Liver (tissue), 9 donors: Measurements from ENCODE around the gene NSD1. TPM values are rescaled to one million over a fixed set of nuclear protein-coding genes. Genes with fewer than 3 reads are reported as not detected.

Source experiments
- DNase-seq: peaks from one replicate; pipeline ENCODE4 v3.0.0-alpha.2; 2017; ENCODE audit warnings: low spot score
- H3K27ac ChIP-seq, 2 donors: one replicate each; pipeline ENCODE4 v1.7.0; 2013; ENCODE audit warnings: inconsistent platforms in 2 of 2, low read length in 2 of 2, control low read depth in 1 of 2, low read depth in 1 of 2, mild to moderate bottlenecking in 1 of 2
- H3K27me3 ChIP-seq, 4 donors: one replicate each; pipeline versions ENCODE4 v1.6.1 to v1.7.0; 2013; ENCODE audit warnings: low read length in 3 of 4, inconsistent platforms in 1 of 4, mild to moderate bottlenecking in 1 of 4, moderate library complexity in 1 of 4; ENCODE audit not compliant: control insufficient read depth in 4 of 4, insufficient read depth in 4 of 4
- H3K36me3 ChIP-seq, 4 donors: one replicate each; pipeline versions ENCODE4 v1.6.1 to v1.7.0; 2013; ENCODE audit warnings: low read length in 3 of 4, mild to moderate bottlenecking in 3 of 4, low read depth in 1 of 4, moderate library complexity in 1 of 4; ENCODE audit not compliant: control insufficient read depth in 4 of 4, insufficient read depth in 3 of 4
- H3K4me1 ChIP-seq, 4 donors: one replicate each; pipeline versions ENCODE4 v1.6.1 to v1.7.0; 2013; ENCODE audit warnings: low read length in 3 of 4, mild to moderate bottlenecking in 3 of 4, moderate library complexity in 1 of 4; ENCODE audit not compliant: control insufficient read depth in 4 of 4, insufficient read depth in 4 of 4
- H3K4me3 ChIP-seq, 3 donors: one replicate each; pipeline versions ENCODE4 v1.6.1 to v1.7.0; 2013; ENCODE audit warnings: low read length in 3 of 3, control low read depth in 1 of 3, low read depth in 1 of 3, mild to moderate bottlenecking in 1 of 3
- H3K9ac ChIP-seq, 2 donors: one replicate each; pipeline ENCODE4 v1.7.0; 2013; ENCODE audit warnings: low read length in 2 of 2, mild to moderate bottlenecking in 2 of 2, moderate library complexity in 2 of 2, control low read depth in 1 of 2, low read depth in 1 of 2
- H3K9me3 ChIP-seq, 4 donors: one replicate each; pipeline versions ENCODE4 v1.6.1 to v1.7.0; 2013; ENCODE audit warnings: low read length in 3 of 4; ENCODE audit not compliant: control insufficient read depth in 4 of 4
- ATF3 ChIP-seq: IDR thresholded peaks from 2 replicates; pipeline ENCODE4 v1.6.1; 2016; ENCODE audit warnings: antibody characterized with exemption
- CTCF ChIP-seq: fragments of 150-350 bp; IDR thresholded peaks from 2 replicates; pipeline ENCODE4 v1.5.1; 2017; ENCODE audit warnings: improper control_type of control experiment, low read depth, low read length; ENCODE audit not compliant: missing input control
- FOXA1 ChIP-seq: IDR thresholded peaks from 2 replicates; pipeline ENCODE4 v1.6.1; 2016; ENCODE audit warnings: antibody characterized with exemption
- FOXA2 ChIP-seq: IDR thresholded peaks from 2 replicates; pipeline ENCODE4 v1.6.1; 2016; ENCODE audit warnings: antibody characterized with exemption
- GABPA ChIP-seq, 2 donors: IDR thresholded peaks in 1 of 2; conservative IDR thresholded peaks in 1 of 2; 2 replicates each; pipeline ENCODE4 v1.6.1; 2016; ENCODE audit warnings: antibody characterized with exemption in 2 of 2, mild to moderate bottlenecking in 1 of 2, moderate library complexity in 1 of 2
- HNF4G ChIP-seq: IDR thresholded peaks from 2 replicates; pipeline ENCODE4 v1.6.1; 2016; ENCODE audit warnings: antibody characterized with exemption
- JUND ChIP-seq, 2 donors: IDR thresholded peaks; 2 replicates each; pipeline ENCODE4 v1.6.1; 2016; ENCODE audit warnings: antibody characterized with exemption in 2 of 2
- MAX ChIP-seq: IDR thresholded peaks from 2 replicates; pipeline ENCODE4 v1.6.1; 2016; ENCODE audit warnings: antibody characterized with exemption
- RAD21 ChIP-seq, 2 donors: IDR thresholded peaks; 2 replicates each; pipeline ENCODE4 v1.6.1; 2016; ENCODE audit warnings: antibody characterized with exemption in 2 of 2, mild to moderate bottlenecking in 2 of 2
- REST ChIP-seq: IDR thresholded peaks from 2 replicates; pipeline ENCODE4 v1.6.1; 2016; ENCODE audit warnings: antibody characterized with exemption, mild to moderate bottlenecking
- RXRA ChIP-seq, 2 donors: IDR thresholded peaks; 2 replicates each; pipeline ENCODE4 v1.6.1; 2017 to 2018; ENCODE audit warnings: antibody characterized with exemption in 2 of 2, mild to moderate bottlenecking in 1 of 2
- SP1 ChIP-seq: IDR thresholded peaks from 2 replicates; pipeline ENCODE4 v1.6.1; 2018; ENCODE audit warnings: antibody characterized with exemption, mild to moderate bottlenecking
- TAF1 ChIP-seq: conservative IDR thresholded peaks from 2 replicates; pipeline ENCODE4 v1.6.1; 2016; ENCODE audit warnings: antibody characterized with exemption, mild to moderate bottlenecking
- YY1 ChIP-seq: IDR thresholded peaks from 2 replicates; pipeline ENCODE4 v1.6.1; 2016; ENCODE audit warnings: antibody characterized with exemption, mild to moderate bottlenecking
- ZBTB33 ChIP-seq: IDR thresholded peaks from 2 replicates; pipeline ENCODE4 v1.6.1; 2016; ENCODE audit warnings: antibody characterized with exemption
- WGBS: extraction: QIAGEN DNeasy Blood & Tissue Kit; methylation state at CpG from one replicate; pipeline ENCODE4 v1.1.7; 2013; 5-methylcytosine and 5-hydroxymethylcytosine counted together
- polyA plus RNA-seq, 2 donors: library from polyadenylated mRNA; stranded (reverse) in 1 of 2; unstranded in 1 of 2; fragments of 200-250 nt in 1 of 2; fragments of >200 nt in 1 of 2; fragmentation: Nextera tagmentation in 1 of 2; extraction: Ambion mirVana in 1 of 2; gene quantifications; one replicate each; pipeline versions ENCODE4 v1.2.1 to v1.2.3, GENCODE V29; 2013 to 2015
- total RNA-seq, 2 donors: library from RNA; depleted of rRNA; stranded (reverse); fragments of >200 nt; gene quantifications; one replicate each; pipeline ENCODE4 v1.2.3, GENCODE V29; 2014
- donor health status: healthy.
- donor health status: healthy.
- donor health status: healthy.
- donor health status: healthy.
- donor health status: healthy.

The NSD1 gene
- total and polyA plus RNA-seq, 4 donors, result 5.3 to 34.1 (median 19.3) TPM

- Histone ChIP-seq H3K4me1 (peaks cover 0 to 4% (median 2%) of the 10 kb centered on the region in 4 donors), H3K27me3 (no peaks in the 10 kb centered on the region), H3K9me3 (no peaks in the 10 kb centered on the region), H3K27ac (no peak overlapping the region), H3K4me3 (no peak overlapping the region), H3K9ac (no peak overlapping the region), H3K36me3 (no peaks in the 10 kb centered on the region)
- no peak for DNase-seq
- TF ChIP-seq YY1 (no peak), CTCF (no peak), MAX (no peak), ZBTB33 (no peak), RAD21 (IDR thresholded peaks at IDR 0.05) (no peak), TAF1 (no peak), FOXA2 (no peak), RXRA (IDR thresholded peaks at IDR 0.05) (no peak), ATF3 (no peak), FOXA1 (no peak), GABPA (IDR thresholded peaks at IDR 0.05 in 1 of 2, conservative IDR thresholded peaks at IDR 0.05 in 1 of 2) (no peak), REST (no peak), JUND (IDR thresholded peaks at IDR 0.05) (no peak), SP1 (no peak), HNF4G (no peak)
- 64% methylated on average over 9 of the region's 9 CpGs for WGBS
Observed at GRCh38 chr5:177103523-177104253, 29.9 kb upstream of the NSD1 start.
